Activated CD4-positive, alpha-beta T cell treated with anti-CD3 and anti-CD28 coated beads, Interleukin-2, amount 50 U/mL, for 48 hours (primary cell): ENCODE results near the gene GVQW3.
"Not testable (repeated sequence)": the region's sequence is repeated elsewhere in the genome, so short reads cannot be mapped to it uniquely, and the experiment has no call there.

Experiments used
- DNase-seq, 2 experiments: peaks; one replicate each; pipeline ENCODE4 v3.0.0-alpha.2; 2020

The GVQW3 gene

DNA sequence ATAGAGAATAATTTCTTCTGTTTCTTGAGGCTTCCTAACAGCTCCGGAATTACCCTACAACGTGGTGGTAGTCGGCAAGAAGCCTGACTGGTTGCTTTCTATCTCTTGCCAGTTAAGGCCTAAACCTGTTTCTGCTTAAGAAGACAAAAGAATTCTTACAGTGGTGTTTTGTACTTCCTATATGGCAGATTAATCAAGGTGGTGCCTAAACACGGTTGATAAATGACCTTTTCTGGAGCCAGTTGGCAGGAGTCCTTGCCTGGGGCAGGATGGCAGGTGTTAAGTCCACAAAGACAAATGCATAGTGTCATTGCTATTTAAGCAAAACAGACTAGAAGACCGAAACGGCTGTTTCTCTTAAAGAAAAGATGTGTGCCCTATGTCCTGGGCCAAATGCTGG, 9.9 kb downstream of the GVQW3 start:
- no peak for DNase-seq

DNA sequence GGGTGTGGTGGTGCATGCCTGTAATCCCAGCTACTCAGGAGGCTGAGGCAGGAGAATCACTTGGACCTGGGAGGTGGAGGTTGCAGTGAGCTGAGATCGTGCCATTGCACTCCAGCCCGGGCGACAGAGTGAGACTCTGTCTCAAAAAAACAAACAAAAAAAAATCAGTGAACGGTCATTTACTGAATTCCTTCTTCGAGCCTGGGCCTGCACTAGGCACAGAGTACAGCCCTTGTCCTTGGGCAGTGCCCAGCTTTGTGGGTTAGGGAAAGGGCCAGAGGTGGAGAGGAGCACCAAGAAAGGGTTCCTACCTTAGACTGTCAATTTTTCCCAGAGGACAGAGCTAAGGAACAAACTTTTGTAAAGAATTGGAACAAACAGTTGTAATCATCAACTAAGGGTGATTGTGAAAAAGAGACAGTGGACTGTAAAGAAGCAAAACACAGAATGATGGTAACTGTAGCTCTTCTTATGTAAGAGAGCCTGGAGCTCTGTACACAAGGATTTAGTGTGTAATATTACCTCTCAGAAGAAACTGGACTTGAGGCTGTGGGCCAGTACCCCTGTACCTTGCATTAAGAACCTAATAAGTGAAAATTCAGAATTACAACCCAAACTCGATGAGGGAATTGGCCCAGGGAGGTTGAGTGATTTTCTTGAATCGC, 10.8 kb downstream of the GVQW3 start:
- no peak for DNase-seq

DNA sequence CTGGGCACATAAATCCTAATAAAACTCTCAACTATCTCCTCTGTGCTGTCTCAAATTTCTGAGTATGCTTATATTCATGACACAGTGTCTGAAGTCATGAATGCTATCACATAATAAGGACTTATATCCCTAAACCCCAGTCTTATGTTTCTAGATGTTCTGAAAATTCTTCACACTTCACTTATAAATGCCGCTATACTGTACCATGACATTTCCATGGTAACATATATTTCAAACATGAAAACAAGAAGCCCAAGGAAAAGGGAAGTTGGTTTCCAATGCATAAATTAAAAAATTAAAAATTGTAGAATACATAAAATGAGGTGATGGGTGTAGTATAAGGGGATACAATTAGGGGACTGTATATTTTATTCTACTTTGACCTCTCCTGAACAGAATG, 11.7 kb downstream of the GVQW3 start:
- DNase-seq = no peak

DNA sequence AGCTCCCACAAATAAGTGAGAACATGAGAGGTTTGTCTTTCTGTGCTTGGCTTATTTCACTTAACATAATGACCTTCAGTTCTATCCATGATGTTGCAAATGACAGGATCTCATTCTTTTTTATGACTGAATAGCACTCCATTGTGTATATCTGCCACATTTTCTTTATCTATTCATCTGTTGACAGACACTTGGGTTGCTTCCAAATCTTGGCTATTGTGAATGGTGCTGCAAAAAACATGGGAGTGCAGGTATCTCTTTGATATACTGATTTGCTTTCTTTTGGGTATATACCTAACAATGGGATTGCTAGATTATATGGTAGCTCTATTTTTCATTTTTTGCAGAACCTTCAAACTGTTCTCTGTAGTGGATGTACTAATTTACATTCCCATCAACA, 13.3 kb downstream of the GVQW3 start:
- no peak for DNase-seq

DNA sequence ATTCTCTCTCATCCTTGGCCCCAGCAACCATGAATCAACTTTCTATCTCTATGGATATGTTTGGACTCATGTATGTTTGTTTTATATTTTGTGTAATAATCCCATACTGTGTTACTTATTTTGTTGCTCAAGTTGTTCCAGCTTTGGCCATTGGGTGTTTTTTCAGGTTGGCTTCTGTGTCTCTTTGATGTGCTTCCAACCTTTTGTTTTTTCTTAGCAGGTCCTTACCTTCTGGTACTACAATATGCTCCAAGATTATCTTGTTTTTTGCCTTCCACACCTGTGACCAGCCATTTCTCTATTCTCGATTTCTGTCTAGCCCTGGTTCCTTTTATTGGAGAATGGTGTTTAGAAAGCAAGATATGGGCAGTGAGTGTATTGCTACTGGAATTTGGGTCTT, 14.2 kb downstream of the GVQW3 start:
- DNase-seq = no peak

DNA sequence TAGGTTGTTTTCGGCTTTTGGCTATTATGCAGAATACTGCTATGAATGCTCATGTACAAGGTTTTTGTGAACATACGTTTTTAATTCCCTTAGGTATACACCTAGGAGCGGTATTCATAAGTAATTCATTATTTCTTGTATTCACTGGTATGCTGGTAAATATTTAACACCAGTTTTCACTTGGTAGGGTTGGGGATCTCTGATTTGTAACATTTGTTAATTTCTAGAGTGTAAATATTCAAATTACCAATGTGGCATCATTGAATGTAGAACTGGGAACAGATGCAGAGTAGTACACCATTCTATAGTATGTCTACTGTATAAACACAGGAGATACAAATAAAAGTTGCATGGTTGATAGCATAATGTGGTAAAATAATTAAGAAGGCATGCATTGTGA, 16.3 kb downstream of the GVQW3 start:
- DNase-seq = no peak

DNA sequence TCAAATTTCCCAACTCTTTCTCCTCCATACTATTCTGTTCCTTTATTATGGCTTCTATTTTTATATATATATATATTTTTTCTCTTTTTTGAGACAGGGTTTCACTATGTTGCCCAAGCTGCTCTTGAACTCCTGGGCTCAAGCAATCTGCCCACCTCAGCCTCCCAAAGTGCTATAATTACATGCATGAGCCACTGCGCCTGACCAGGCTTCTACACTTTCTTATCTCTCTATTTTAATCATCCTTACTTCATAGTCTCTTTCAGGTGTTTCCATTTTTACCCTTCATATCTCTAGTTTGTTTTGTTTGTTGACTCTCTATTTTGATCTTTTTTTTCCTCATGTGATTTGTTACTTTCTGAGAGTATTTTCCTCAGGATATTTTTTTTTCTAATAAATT, 19.8 kb downstream of the GVQW3 start:
- no peak for DNase-seq

DNA sequence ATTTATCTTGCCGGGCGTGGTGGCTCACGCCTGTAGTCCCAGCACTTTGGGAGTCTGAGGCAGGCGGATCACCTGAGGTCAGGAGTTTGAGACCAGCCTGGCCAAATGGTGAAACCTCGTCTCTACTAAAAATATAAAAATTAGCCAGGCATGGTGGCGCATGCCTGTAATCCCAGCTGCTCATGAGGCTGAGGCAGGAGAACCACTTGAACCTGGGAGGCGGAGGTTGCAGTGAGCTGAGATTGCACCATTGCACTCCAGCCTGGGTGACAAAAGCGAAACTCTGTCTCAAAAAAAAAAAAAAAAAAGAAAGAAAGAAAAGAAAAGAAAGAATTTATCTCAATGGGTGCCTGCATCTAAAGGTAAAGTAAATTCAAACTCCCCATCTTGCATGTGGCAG, 20.4 kb downstream of the GVQW3 start:
- DNase-seq = not testable (repeated sequence)

DNA sequence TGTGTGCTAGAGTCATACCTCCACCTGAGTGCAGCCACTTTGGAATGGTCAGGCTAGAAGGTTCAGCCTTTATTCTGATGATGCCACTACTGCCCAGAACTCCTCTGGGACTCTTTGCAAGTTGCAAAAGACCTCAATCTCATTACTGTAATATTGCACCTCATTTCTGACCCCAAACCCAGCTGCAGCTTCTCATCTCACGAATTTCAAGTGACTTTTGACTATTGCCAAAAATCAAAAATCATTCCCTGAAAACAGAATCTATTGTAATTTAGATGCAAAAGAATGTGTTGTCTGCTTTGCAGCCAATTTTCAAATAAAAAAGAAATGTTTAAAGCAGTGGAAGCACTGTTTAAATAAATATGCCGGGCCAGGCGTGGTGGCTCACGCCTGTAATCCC, 25.2 kb downstream of the GVQW3 start:
- DNase-seq = no peak

DNA sequence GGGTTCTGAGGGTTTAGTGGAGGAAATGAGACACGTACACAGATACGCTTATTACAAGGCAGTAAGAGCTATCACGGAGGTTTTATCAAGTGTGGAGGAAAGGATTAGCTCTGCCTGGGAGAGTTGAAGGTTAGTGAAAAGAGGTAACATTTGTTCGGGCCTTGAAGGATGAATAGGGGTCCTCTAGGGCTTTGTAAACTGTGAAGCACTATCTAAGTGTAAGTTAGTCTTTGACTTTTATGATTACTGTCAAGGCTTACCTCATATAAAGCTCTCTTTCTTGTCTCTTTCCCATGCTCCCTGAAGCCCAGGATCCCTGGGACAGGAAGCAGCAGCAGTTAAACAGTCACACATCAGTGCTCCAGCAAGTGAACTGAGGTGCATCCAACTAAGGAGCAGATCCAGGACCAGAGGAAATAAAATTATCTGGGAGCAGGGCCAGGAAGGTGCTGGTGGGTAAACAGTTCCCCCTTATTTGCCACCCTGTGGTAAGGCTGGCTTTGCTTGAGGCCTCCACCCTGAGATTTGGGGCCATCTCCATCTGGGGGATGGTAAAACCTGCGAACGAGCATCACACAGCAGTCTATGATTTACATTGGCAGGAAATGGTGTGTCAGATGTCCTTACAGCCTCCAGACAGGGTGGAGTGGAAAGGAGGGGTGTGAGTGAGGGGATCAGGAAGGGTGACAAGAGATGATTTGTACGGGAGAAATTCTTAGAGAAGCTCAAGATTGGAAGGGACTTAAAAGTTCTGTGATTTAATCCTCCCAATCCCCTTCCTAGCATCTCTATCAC, 27.2 kb downstream of the GVQW3 start:
- no peak for DNase-seq

DNA sequence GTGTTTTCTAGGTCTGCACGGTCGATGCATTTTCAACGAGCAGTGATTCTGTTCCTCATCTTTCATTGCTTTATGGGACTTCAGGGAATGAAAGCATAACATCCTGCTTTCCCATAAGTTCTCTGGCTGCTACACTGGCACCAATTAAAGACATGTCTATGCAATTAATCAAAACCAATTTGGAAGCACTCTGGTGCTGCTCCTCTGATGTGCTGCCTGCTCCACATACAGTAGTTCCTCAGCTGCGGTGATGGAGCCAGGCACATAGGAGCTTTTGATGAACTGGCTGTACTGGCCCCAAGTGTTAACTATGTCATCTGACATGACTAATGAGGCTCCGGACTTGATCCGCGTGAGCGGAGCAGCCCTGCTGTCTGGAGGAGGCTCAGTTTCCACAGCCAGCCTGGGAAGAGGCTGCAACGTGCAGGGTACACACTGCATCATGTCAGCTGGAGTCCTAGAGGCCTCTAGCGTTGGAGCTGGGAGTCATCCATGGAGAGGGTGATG, 29.8 kb downstream of the GVQW3 start:
- DNase-seq = no peak

DNA sequence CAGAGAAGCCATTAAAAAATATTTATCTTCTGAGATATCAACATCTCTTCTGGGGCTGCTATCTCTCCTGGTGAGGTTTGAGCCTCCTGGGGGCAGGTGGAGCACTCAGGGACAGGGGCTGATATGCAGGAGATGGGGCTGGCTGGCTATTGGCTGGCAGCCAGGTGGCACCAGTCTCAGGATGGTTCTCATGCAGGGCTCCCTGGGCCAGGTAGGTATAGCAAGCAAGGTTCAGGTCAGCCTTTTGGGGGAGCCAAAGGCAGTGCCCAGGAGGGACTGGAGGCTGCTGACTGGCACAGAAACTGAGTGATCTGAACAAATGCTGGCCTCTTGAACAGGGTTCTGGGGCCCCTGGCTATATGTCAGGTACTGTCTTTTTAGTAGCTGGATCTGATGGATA, 34.0 kb downstream of the GVQW3 start:
- DNase-seq = no peak

DNA sequence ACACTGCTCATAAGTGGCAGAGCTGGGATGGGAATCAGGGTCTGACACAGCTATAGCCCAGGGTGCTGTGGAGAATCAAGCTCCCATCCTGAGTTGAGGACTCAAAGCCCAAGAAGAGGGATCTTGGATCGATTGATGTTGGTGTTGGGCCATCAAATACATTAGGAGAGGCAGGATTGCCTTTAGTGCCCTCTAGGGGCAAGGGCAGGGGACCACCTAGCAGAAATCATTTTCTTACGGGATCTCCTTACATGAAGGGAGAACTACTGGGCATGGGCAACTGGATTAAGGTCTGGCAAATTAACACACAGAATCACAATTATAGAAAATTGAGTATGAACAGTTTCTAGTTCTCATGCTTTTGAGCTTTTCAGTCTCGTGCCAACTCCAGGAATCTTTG, 38.8 kb downstream of the GVQW3 start:
- DNase-seq = no peak

DNA sequence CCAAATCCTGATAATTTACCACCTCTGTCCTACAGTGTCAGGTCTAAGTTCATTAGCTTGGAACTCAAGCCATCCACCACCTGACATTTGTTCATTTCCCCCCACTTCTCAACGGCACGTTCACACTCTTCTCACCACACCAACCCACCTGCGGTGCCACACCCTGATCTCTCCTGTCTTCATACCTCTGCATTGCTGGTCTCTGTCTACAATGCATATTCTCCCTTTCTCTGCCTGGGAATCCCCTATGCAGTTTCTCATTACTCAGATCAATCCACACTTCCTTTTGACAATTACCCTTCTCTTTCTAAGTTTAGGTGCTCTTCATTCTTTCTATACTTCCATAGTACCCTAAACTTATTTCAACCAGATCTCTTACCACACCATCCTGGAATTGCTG, 43.3 kb downstream of the GVQW3 start:
- DNase-seq = peak in 1 of 2 experiments; percentile 10

DNA sequence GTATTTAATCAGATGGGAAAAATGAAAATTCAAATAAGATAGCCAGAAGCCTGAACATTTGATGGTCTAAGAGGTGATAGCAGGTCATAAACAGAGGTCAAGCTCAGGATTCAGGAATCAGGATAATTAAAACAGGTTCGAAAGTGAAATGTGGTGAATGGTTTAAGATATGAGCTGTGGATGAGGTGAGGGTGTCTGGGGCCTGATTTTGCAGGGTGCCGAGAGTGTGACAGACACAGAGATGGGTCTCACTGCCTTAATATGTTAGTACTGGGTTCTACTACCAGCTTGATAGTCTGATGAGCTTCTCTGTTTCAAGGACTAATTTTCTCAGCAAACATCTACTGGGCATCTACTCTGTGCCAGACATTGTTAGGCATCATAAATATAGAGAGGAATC, 43.8 kb downstream of the GVQW3 start:
- DNase-seq = no peak

DNA sequence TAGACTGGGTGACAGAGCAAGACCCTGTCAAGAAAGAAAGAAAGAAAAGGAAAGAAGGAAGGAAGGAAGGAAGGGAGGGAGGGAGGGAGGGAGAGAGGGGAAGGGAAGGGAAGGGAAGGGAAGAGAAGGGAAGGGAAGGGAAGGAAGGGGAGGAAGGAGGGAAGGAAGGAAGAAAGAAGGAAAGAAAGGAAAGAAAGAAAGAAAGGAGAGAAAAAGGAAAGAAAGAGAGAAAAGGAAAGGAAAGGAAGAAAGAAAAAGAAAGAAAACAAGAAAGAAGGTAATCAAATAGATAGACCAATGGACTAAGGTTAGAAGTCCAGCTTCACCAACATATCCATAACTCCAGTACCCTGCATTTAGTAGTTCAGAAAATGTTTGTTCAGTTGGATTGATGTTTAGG, 45.5 kb downstream of the GVQW3 start:
- no peak for DNase-seq

DNA sequence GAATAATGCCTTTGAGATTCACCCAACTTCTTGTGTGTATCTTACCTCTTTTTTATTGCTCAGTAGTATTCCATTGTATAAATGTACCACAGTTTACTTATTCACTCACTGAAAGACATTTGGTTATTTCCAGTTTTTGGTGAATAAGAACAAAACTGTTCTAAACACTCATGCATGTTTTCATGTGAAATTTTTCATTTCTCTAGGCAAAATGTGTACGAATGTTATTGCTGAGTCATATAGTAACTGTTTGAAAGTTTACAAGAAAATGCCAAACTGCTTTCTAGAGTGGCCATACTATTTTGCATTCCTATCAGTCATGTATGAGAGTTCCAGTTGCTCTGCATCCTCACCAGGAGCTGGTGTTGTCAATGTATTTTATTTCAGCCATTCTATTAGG, 54.9 kb downstream of the GVQW3 start:
- no peak for DNase-seq

DNA sequence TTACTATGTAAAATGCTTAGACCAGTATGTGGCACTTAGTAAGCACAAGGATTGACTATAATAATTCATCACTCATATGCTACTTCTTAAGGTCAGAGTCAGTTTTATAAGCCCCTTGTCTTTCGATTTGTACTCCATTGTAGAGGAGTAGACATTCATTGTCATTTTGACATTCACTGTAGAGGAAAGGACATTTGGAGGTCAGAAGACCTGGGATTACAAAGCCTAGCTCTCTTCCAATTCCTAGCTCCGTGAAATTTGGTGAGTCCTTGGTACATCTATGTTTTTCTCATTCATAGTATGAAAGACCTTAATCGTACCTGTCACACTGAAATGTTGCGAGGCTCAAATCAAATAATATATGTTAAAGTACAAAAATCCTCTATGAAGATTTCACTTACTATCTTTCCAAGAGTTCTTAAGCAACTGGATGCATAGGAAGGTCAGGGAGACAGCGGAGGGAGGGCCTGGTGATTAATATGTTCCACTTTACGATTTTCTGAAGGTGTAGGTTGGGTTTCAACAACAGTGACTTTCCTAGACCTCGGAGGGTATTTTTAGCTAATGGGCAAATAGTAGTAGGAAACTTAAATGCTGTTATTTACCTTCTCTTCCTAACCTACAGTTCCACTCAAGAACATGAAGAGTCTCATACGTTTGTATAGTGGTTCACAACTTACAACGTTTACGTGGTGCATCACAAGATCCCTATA, 62.3 kb downstream of the GVQW3 start:
- no peak for DNase-seq

DNA sequence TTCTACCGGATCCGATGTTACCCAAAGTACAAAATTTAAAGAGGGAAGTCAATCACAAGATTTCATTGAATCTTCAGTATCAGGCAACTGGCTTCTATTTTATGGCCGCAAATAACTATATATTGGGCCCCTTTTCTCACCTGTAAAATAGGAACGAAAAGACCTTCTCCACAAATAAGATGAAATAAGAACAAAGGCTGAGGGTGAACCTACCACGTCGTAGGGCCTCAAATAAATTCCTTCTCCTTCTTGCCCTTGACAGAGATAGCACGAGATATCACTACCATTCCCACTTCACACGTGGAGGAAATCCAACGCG, 62.9 kb downstream of the GVQW3 start:
- no peak for DNase-seq

DNA sequence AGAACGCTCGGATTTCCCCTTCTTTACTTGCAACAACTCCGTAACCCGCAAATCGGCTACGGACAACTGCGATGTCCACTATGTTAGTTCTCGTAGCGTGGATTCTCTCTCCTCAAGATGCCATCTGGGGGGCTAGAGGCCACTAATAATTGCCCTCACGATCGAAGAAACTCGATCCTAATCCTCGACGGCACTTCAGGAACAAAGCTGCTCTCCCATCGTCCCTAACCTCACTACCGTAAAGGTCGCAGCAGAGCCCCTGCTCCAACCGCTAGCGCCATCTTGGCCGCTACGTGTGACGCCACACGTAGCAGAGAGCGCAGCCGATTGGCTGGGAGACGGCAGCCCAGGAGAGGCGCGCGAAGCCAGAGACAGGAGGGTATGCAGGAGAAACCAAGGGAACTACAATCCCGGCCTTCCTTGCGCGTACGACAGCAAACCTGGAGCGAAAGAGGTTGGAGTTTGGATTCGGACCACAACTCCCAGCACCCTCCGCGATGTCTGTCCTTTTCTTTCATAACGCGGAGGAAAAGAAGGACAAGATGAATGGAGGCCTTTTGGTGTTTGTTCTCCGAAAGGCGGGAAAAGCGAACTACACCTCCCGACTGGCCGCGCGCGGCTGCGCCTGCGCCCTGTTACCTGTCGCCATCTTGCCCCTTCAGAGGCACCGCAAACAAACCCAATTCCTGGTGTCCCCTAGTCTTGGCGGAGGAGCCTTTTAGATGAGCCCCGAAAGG, 63.4 kb downstream of the GVQW3 start, which contains the start of gene EMSY:
EMSY (plus strand) TSS at position 635 of the 737 bp plus-strand sequence. CDS start 1,921 bp downstream, outside the sequence.
- peak; percentile 89 to 93 for DNase-seq

DNA sequence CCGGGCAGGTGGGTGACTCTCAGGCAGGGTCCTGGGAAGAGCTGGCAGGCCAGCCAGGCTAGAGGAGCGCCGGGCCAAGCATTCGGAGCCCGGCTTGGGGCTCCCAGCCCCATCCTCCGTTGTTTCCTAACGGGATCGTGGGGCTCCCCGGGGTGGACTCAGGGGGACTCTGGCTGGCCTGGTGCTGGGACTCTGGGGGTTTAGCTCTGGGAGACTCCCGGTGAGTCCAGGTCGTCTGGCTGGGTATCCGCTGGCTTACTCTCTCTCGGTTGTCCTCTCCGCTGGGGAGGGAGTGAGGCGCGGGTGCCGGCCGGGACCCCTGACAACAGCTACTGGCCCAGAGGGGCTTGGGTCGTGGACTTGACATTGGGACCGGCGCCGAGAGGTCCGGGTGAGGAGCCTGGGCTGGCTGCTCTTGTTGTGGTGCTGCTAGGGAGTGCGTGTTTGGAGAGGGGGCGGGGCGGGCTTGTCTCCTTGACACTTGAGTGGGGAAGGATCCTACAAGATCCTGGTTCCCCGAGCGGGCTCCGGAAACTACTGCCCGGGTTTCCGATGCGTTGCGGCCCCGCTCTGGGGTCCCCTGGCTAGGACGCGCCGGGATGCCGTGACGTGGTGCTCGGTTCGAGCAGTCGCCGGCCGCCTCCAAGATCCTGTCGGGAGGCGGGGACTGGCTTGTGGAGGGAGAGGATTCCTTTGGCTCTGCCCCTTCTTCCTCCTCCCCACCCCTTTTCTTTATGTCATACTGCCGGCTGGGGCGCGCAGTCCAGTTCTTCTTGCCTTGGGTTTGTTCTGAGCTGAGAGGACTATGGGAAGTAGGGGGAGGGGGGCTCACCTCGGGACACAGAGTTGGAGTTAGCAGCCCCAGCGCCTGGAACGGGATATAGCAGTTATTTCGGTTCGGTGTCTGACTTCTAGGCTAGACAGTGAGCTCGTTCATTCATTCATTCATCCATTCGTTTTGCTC, 64.3 kb downstream of the GVQW3 start:
- DNase-seq = peak; percentile 68 to 77

DNA sequence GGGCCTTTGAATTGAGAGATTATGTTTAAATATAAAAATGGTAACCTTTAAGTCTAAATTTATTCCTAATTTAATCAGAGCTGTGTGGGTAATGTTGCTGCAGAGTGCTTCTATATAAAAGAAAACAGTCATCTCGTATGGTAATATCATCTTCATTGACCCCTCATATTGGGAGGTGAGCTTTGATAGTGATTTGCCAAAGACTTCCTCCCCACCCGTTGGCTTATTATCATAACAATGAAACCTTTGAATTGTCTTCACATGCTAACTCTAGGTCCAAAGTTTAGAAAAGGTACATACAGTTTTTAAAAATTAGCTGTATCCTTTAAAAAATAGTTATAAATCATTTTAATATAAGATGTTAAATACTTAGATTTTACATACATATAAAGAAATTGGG, 67.4 kb downstream of the GVQW3 start:
- DNase-seq = no peak
